DOHH2 (cell line): ENCODE results near the gene OR13H1.

Experiments
- CTCF ChIP-seq: fragments of 200-600 bp; sonication (generic); IDR thresholded peaks from one replicate; pipeline ENCODE4 v1.5.1; 2014; ENCODE audit warnings: antibody characterized with exemption, mild to moderate bottlenecking, low read depth, low read length; ENCODE audit not compliant: poor library complexity, severe bottlenecking
- EZH2phosphoT487 ChIP-seq: fragments of 200-600 bp; sonication (generic); IDR thresholded peaks from 2 replicates; pipeline ENCODE4 v1.6.1; 2017; ENCODE audit warnings: borderline replicate concordance, mild to moderate bottlenecking, antibody characterized with exemption, low read length, moderate library complexity, mixed read lengths

GRCh38 chrX:131558562-131558961 lies 14.7 kb downstream of the OR13H1 start:
- TF ChIP-seq CTCF: no peak
- no peak for TF ChIP-seq EZH2phosphoT487
